Trophoblast cell (in vitro differentiated cells and primary cell): ENCODE measurements around the gene TSPAN9.

Source experiments
- DNase-seq, 2 donors: peaks; one replicate each; pipeline ENCODE4 v3.0.0-alpha.2; 2016
- H2AFZ ChIP-seq: 2 replicates; pipeline ENCODE4 v1.6.1; 2013; ENCODE audit warnings: low read length, moderate library complexity, mild to moderate bottlenecking; ENCODE audit not compliant: insufficient read depth, poor library complexity
- H2AK5ac ChIP-seq: 2 replicates; pipeline ENCODE4 v1.6.1; 2013; ENCODE audit warnings: mild to moderate bottlenecking, low read length
- H2BK120ac ChIP-seq: 2 replicates; pipeline ENCODE4 v1.6.1; 2013; ENCODE audit warnings: low read length, mild to moderate bottlenecking, moderate library complexity; ENCODE audit not compliant: insufficient read depth, poor library complexity
- H2BK12ac ChIP-seq: 2 replicates; pipeline ENCODE4 v1.6.1; 2013; ENCODE audit warnings: mild to moderate bottlenecking, low read length, moderate library complexity
- H2BK5ac ChIP-seq: 2 replicates; pipeline ENCODE4 v1.6.1; 2013; ENCODE audit warnings: low read length, low read depth, moderate library complexity, mild to moderate bottlenecking; ENCODE audit not compliant: poor library complexity
- H3K14ac ChIP-seq: 2 replicates; pipeline ENCODE4 v1.6.1; 2013; ENCODE audit warnings: mild to moderate bottlenecking, low read length
- H3K18ac ChIP-seq: 2 replicates; pipeline ENCODE4 v1.6.1; 2013; ENCODE audit warnings: mild to moderate bottlenecking, low read length
- H3K23ac ChIP-seq: 2 replicates; pipeline ENCODE4 v1.6.1; 2013; ENCODE audit warnings: low read length
- H3K27ac ChIP-seq: 2 replicates; pipeline ENCODE4 v1.5.1; 2013; ENCODE audit warnings: low read depth, mild to moderate bottlenecking, inconsistent platforms, low read length, moderate library complexity
- H3K27me3 ChIP-seq: 2 replicates; pipeline ENCODE4 v1.6.1; 2013; ENCODE audit warnings: inconsistent platforms, mild to moderate bottlenecking, low read length, moderate library complexity; ENCODE audit not compliant: insufficient read depth
- H3K36me3 ChIP-seq, 2 experiments: 1 replicate in 1 of 2; 2 replicates in 1 of 2; pipeline ENCODE4 v1.6.1; 2013; ENCODE audit warnings: low read length in 2 of 2, mild to moderate bottlenecking in 2 of 2, moderate library complexity in 1 of 2; ENCODE audit not compliant: insufficient read depth in 2 of 2, control insufficient read depth in 1 of 2
- H3K4ac ChIP-seq: 2 replicates; pipeline ENCODE4 v1.6.1; 2013; ENCODE audit warnings: low read depth, mild to moderate bottlenecking, low read length, moderate library complexity
- H3K4me1 ChIP-seq, 2 experiments: 1 replicate in 1 of 2; 2 replicates in 1 of 2; pipeline ENCODE4 v1.6.1; 2013; ENCODE audit warnings: low read length in 2 of 2, mild to moderate bottlenecking in 2 of 2, moderate library complexity in 1 of 2; ENCODE audit not compliant: insufficient read depth in 2 of 2, control insufficient read depth in 1 of 2
- H3K4me2 ChIP-seq: 2 replicates; pipeline ENCODE4 v1.6.1; 2013; ENCODE audit warnings: inconsistent platforms, mild to moderate bottlenecking, low read length, moderate library complexity
- H3K4me3 ChIP-seq: 2 replicates; pipeline ENCODE4 v1.5.1; 2013; ENCODE audit warnings: mild to moderate bottlenecking, low read depth, low read length, inconsistent platforms
- H3K79me1 ChIP-seq: one replicate; pipeline ENCODE4 v1.6.1; 2013; ENCODE audit warnings: low read length
- H3K79me2 ChIP-seq: 2 replicates; pipeline ENCODE4 v1.6.1; 2013; ENCODE audit warnings: low read length, mild to moderate bottlenecking; ENCODE audit not compliant: control insufficient read depth, insufficient read depth, poor library complexity
- H3K9ac ChIP-seq: 2 replicates; pipeline ENCODE4 v1.6.1; 2013; ENCODE audit warnings: mild to moderate bottlenecking, low read length
- H3K9me3 ChIP-seq: 2 replicates; pipeline ENCODE4 v1.6.1; 2013; ENCODE audit warnings: low read depth, mild to moderate bottlenecking, control low read depth, inconsistent platforms, low read length; ENCODE audit not compliant: insufficient read depth
- H4K12ac ChIP-seq: 2 replicates; pipeline ENCODE4 v1.6.1; 2013; ENCODE audit warnings: low read depth, mild to moderate bottlenecking, low read length, moderate library complexity
- H4K8ac ChIP-seq: 2 replicates; pipeline ENCODE4 v1.6.1; 2013; ENCODE audit warnings: low read depth, mild to moderate bottlenecking, low read length, moderate library complexity
- H4K91ac ChIP-seq: one replicate; pipeline ENCODE4 v1.6.1; 2013; ENCODE audit warnings: low read depth, mild to moderate bottlenecking, low read length, moderate library complexity
- WGBS: extraction: QIAGEN DNeasy Blood & Tissue Kit; methylation state at CpG from one replicate; pipeline ENCODE4 v1.1.7; 2013; ENCODE audit warnings: missing lambda C conversion rate; ENCODE audit not compliant: insufficient read length, insufficient coverage; ENCODE audit errors: extremely low coverage; 5-methylcytosine and 5-hydroxymethylcytosine counted together

Gene TSPAN9

DNA sequence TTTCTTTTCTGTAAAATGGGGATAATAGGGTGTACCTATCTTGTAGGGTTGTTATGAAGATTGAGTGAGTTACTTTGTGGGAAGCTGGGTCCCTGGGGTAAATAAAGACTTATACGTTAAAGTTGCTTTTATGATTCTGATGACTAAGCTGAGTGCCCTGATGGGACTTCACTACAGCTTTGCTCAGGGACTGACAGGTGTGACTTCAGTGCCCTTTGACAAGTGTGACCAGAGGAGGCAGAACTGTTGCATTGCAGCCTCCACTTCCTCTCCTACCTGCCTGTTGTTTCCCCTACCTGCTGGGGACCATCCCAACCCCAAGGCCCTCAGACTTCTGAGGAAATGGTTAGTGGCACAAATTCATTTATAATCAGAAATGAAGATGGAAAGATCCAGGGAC lies 119.3 kb downstream of the TSPAN9 start:
- Histone ChIP-seq H3K27ac (no peak overlapping the region), H2BK5ac (no peak overlapping the region), H4K91ac (no peak overlapping the region), H3K4ac (no peak overlapping the region), H3K9me3 (peaks cover 7% of the 10 kb centered on the region), H3K14ac (no peak overlapping the region), H2AK5ac (no peak overlapping the region), H3K4me1 (peaks cover 11 to 13% of the 10 kb centered on the region in 2 experiments), H2BK12ac (no peak overlapping the region), H4K8ac (no peak overlapping the region), H3K36me3 (no peaks in the 10 kb centered on the region), H3K27me3 (peaks cover 17% of the 10 kb centered on the region), H3K4me3 (no peak overlapping the region), H2BK120ac (no peak overlapping the region), H3K18ac (no peak overlapping the region), H3K4me2 (no peak overlapping the region), H4K12ac (no peak overlapping the region), H2AFZ (no peak overlapping the region), H3K79me2 (no peaks in the 10 kb centered on the region), H3K23ac (no peak overlapping the region), H3K79me1 (no peaks in the 10 kb centered on the region), H3K9ac (no peak overlapping the region)
- WGBS, result no CpG with 5 or more reads among the region's 1 CpG
- DNase-seq, result no peak

DNA sequence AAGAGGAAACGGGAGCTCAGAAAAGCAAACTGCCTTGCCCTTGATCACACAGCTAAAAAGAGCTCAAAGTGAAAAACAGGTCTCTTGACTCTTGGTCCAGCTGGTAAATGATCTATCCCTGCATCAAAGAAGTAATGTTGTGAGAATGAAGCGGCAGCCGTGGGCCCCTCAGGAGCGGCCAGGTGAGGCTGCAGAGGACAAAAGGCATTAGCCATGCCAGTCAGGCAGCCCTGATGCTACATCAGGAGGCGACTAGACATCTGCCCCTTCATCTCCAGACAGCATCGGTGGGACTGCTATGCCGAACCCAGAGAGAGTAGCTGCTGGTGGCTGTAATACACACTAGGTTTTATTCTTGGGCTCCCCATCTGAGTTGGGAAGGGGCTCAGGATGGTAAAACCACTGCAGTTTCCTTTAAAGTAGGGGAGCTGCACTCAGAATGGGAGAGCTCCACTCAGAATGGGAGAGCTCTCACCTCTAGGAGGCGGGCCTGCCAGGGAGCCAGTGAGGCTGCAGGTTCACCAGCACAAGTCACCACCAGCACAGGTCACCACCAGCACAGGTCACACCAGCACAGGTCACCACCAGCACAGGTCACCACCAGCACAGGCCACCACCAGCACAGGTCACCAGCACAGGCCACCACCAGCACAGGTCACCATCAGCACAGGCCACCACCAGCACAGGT lies 120.1 kb downstream of the TSPAN9 start:
- WGBS, result no CpG with 5 or more reads among the region's 8 CpGs
- Histone ChIP-seq H2AK5ac (no peak overlapping the region), H4K91ac (no peak overlapping the region)

DNA sequence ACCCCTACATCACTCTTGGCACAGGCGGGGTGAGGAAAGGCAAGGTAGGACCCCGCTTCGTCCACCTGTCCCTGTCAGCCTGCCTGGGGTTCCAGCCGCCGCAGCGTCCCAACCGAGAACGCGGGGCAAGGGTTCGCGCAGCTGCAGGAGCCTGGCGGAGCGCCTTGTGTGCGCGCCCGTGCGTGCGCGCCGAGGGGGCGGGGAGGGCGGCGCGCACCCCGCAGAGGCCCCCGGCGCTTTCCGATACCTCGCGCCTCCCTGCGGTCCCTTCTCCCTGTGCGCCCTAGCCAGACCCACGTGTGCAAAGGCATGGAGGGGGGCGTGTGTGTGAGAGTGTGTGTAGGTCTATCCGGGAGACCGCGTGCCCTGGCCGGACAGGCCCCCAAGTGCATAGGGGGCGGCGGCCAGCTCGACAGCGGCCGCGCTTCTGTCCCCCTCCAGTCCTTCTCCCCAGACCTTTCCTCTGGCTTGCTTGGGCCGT lies 122.4 kb downstream of the TSPAN9 start:
- Histone ChIP-seq H2BK12ac (no peak overlapping the region), H3K27ac (no peak overlapping the region), H2BK5ac (no peak overlapping the region), H3K9me3 (peaks cover 7% of the 10 kb centered on the region), H4K91ac (no peak overlapping the region), H4K8ac (no peak overlapping the region), H3K4me1 (peaks cover 11 to 13% of the 10 kb centered on the region in 2 experiments), H3K18ac (no peak overlapping the region), H3K79me2 (no peaks in the 10 kb centered on the region), H2BK120ac (no peak overlapping the region), H3K4me2 (peak overlapping the region; percentile 85), H3K4ac (no peak overlapping the region), H4K12ac (no peak overlapping the region), H3K36me3 (peaks cover 0 to 2% of the 10 kb centered on the region in 2 experiments), H2AK5ac (no peak overlapping the region), H3K4me3 (peak overlapping the region; percentile 49), H3K9ac (no peak overlapping the region), H3K14ac (no peak overlapping the region), H2AFZ (no peak overlapping the region), H3K79me1 (no peaks in the 10 kb centered on the region), H3K23ac (no peak overlapping the region), H3K27me3 (peaks cover 23% of the 10 kb centered on the region)
- no CpG with 5 or more reads among the region's 45 CpGs for WGBS
- no peak for DNase-seq

More for the DNA sequence above, 120.1 kb downstream of the TSPAN9 start:
- no peak overlapping the region for H4K12ac ChIP-seq
- no peak overlapping the region for H2AFZ ChIP-seq
- no peak overlapping the region for H4K8ac ChIP-seq
- H2BK12ac ChIP-seq, result no peak overlapping the region
- H3K9me3 ChIP-seq, result peaks cover 7% of the 10 kb centered on the region
- H3K4me1 ChIP-seq, result peaks cover 11 to 13% of the 10 kb centered on the region in 2 experiments
- no peak overlapping the region for H3K4me2 ChIP-seq
- no peaks in the 10 kb centered on the region for H3K36me3 ChIP-seq
- H3K27me3 ChIP-seq, result peaks cover 23% of the 10 kb centered on the region
- H2BK5ac ChIP-seq, result no peak overlapping the region
- no peak overlapping the region for H3K18ac ChIP-seq
- H3K23ac ChIP-seq, result no peak overlapping the region
- H2BK120ac ChIP-seq, result no peak overlapping the region
- H3K14ac ChIP-seq, result no peak overlapping the region
- H3K4me3 ChIP-seq, result no peak overlapping the region
- no peaks in the 10 kb centered on the region for H3K79me2 ChIP-seq
- no peak overlapping the region for H3K27ac ChIP-seq
- H3K79me1 ChIP-seq, result no peaks in the 10 kb centered on the region
- no peak overlapping the region for H3K4ac ChIP-seq
- peak; percentile 10 to 22 for DNase-seq
- no peak overlapping the region for H3K9ac ChIP-seq

DNA sequence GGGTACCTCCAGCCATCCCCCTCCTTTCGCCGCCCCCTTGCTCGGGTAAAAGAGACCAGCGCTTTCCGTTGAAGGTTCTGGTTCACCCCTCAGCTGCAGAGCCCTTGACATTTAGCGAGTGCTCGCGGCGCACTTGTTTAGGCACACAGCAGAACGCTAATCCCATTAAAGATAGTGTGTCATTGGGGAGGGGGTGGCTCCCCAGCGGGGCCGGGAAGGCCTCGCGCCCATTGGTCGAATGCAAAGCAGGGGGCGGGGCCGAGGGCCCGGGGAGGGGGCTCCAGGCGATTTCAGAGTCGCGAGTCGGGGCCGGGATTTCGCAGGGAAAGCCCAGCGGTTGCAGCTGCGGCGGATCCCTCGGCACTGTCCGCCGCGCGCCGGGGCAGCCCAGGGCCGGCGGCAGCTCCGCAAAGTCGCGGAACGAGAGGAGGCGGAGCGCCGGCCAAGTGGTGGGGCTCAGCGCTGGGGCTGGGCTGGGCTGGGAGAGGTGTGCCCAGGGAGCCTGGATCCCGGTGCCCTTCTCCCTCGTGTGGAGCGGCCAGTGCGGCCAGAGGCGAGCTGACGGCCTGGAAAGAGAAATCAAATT lies 122.9 kb downstream of the TSPAN9 start:
- Histone ChIP-seq H2BK12ac (no peak overlapping the region), H3K36me3 (peaks cover 0 to 2% of the 10 kb centered on the region in 2 experiments), H3K14ac (no peak overlapping the region), H2BK5ac (no peak overlapping the region), H3K27me3 (peaks cover 23% of the 10 kb centered on the region), H3K79me2 (no peaks in the 10 kb centered on the region), H3K23ac (no peak overlapping the region), H4K8ac (no peak overlapping the region), H3K4ac (no peak overlapping the region), H3K4me3 (peak overlapping the region; percentile 61), H2AFZ (no peak overlapping the region), H3K9me3 (peaks cover 7% of the 10 kb centered on the region), H4K91ac (no peak overlapping the region), H3K9ac (no peak overlapping the region), H3K4me1 (peaks cover 11 to 13% of the 10 kb centered on the region in 2 experiments), H3K18ac (no peak overlapping the region), H3K4me2 (peak overlapping the region; percentile 85), H3K79me1 (no peaks in the 10 kb centered on the region), H2BK120ac (no peak overlapping the region), H4K12ac (no peak overlapping the region), H3K27ac (no peak overlapping the region), H2AK5ac (no peak overlapping the region)
- no CpG with 5 or more reads among the region's 49 CpGs for WGBS
- peak in 1 of 2 donors; percentile 41 for DNase-seq
